Lower leg skin (tissue), 4 donors: Measurements from ENCODE around the gene TNIK. TPM values are rescaled to one million over a fixed set of nuclear protein-coding genes. Genes with fewer than 3 reads are reported as not detected.

Experiments
- DNase-seq, 2 donors: peaks; one replicate each; pipeline ENCODE4 v3.0.0-alpha.2; 2019; ENCODE audit warnings: low spot score in 2 of 2
- H3K4me3 ChIP-seq: fragments of 200-600 bp; sonication (generic); 2 replicates; pipeline ENCODE4 v1.5.1; 2017; ENCODE audit warnings: mild to moderate bottlenecking, low read depth; ENCODE audit not compliant: poor library complexity, severe bottlenecking
- POLR2A ChIP-seq, 2 donors: fragments of 450-650 bp; IDR thresholded peaks; one replicate each; pipeline ENCODE4 v1.6.1; 2016 to 2017; ENCODE audit warnings: antibody characterized with exemption in 2 of 2, mild to moderate bottlenecking in 1 of 2, moderate library complexity in 1 of 2
- WGBS, 2 donors: methylation state at CpG; one replicate each; pipeline ENCODE4 v1.1.5; 2018; 5-methylcytosine and 5-hydroxymethylcytosine counted together
- intact Hi-C: fragments of 100-400 bp; cut with DNase I; formaldehyde crosslinking; loops from one replicate; pipeline ENCODE4 v1.15.0; 2023; ENCODE audit warnings: low total_unique reads
- total RNA-seq, 4 donors: library from RNA; depleted of rRNA; stranded (reverse); fragments of >200 nt; gene quantifications; one replicate each; pipeline ENCODE4 v1.1.0, GENCODE V29; 2016
- TF ChIP-seq, protein P1 (sequence below), 3 donors: fragments of 450-650 bp; IDR thresholded peaks; one replicate each; pipeline ENCODE4 v1.5.1; 2016; ENCODE audit warnings: antibody characterized with exemption in 3 of 3, mild to moderate bottlenecking in 3 of 3, moderate library complexity in 2 of 3

TNIK gene
- total RNA-seq, 4 donors from 2014 or later: 0.72 to 4.7 (median 2.4) TPM

DNA sequence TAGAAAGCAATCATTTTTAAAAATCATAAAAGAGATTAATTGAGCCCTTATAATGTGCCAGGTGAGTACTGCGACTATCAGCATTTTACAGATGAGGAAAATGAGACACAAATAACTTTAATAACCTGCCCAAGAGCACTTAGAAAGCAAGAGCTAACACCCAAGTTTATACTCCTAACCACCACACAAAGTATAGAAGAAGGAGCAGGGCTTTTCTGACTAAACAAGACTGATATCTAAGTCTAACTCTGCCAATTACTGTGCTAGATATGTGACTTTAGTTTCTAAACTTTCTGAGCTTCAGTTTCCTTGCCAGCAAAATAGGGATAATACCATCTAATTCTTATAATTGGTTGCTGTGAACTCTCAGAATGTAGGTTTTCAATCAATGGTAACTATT, 47.7 kb downstream of the TNIK start:
- 53 to 72% methylated on average over 1 of the region's 1 CpG for WGBS, 2 donors

DNA sequence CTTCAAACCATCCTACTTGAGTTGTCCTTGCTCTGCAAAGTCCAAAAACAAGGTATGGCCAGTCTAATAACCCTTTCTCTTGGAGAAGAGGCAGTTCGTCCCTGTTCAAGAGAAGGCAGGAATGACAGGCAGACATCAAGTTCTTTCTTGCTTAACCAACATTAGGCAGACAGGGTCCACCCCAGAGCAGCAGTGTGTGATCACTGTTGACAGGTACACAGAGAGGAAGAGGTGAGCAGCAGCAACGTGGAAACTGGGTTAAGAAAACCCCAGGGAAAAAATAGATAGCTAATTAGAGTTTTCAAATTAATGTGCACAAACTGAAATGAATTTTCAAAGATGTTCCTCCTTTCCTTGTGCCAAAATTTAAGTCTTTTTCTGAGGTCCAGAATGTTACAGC, 48.2 kb downstream of the TNIK start:
- TF ChIP-seq, protein P1, sequence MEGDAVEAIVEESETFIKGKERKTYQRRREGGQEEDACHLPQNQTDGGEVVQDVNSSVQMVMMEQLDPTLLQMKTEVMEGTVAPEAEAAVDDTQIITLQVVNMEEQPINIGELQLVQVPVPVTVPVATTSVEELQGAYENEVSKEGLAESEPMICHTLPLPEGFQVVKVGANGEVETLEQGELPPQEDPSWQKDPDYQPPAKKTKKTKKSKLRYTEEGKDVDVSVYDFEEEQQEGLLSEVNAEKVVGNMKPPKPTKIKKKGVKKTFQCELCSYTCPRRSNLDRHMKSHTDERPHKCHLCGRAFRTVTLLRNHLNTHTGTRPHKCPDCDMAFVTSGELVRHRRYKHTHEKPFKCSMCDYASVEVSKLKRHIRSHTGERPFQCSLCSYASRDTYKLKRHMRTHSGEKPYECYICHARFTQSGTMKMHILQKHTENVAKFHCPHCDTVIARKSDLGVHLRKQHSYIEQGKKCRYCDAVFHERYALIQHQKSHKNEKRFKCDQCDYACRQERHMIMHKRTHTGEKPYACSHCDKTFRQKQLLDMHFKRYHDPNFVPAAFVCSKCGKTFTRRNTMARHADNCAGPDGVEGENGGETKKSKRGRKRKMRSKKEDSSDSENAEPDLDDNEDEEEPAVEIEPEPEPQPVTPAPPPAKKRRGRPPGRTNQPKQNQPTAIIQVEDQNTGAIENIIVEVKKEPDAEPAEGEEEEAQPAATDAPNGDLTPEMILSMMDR (IDR thresholded peaks at IDR 0.05): no peak
- TF ChIP-seq POLR2A (IDR thresholded peaks at IDR 0.05): no peak
- H3K4me3 ChIP-seq: no peak overlapping the region
- DNase-seq: no peak
- intact Hi-C loops: no loop called here
- 41 to 51% methylated on average over 2 of the region's 2 CpGs for WGBS, 2 donors

More for the DNA sequence above, 47.7 kb downstream of the TNIK start:
- no peak for DNase-seq
- no peak for TF ChIP-seq POLR2A (IDR thresholded peaks at IDR 0.05)
- TF ChIP-seq, protein P1 (IDR thresholded peaks at IDR 0.05): no peak
- no peak overlapping the region for H3K4me3 ChIP-seq
- intact Hi-C loops: no loop called here

- 97 to 99% methylated on average over 6 of the region's 6 CpGs for WGBS, 2 donors
- TF ChIP-seq, protein P1 (IDR thresholded peaks at IDR 0.05): no peak
- no peak for TF ChIP-seq POLR2A (IDR thresholded peaks at IDR 0.05)
- DNase-seq: no peak
- no peak overlapping the region for H3K4me3 ChIP-seq
- intact Hi-C loops: no loop called here
Measured at GRCh38 chr3:171410186-171410585, 50.0 kb downstream of the TNIK start.

GRCh38 chr3:171407759-171408158, 52.4 kb downstream of the TNIK start:
- H3K4me3 ChIP-seq: no peak overlapping the region
- WGBS, 2 donors: 75 to 82% methylated on average over 3 of the region's 3 CpGs
- DNase-seq: no peak
- TF ChIP-seq, protein P1 (IDR thresholded peaks at IDR 0.05): no peak
- TF ChIP-seq POLR2A (IDR thresholded peaks at IDR 0.05): no peak
- intact Hi-C loops: no loop called here

DNA sequence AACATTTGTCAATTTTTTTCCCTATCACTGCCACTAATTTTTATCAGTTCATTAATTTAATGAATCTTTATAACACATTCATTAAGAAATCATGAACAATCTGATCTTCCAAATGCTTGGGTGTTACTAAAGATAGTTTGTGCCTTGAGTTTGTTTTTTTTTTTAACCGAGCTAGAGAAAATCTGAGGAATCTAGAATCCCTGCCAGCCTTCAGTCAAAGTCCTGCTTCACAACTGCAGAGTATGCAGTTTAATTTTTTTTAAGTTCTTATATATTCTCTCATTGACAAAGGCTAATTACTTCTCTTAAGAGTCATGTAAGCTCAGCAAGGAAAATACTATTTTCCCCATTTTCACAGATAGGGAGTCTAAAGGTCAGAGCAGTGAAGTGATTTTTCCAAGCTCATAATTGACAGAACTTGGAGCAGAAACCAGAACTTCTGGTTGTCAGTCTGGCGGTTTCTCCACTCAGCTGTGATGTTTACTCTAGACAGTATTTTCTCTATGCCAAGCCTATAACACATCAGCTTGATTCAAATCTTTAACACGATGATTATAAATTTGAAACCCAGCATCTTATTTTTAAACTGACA, 55.7 kb downstream of the TNIK start:
- no peak for DNase-seq
- no peak overlapping the region for H3K4me3 ChIP-seq
- intact Hi-C loops: no loop called here
- no peak for TF ChIP-seq POLR2A (IDR thresholded peaks at IDR 0.05)
- TF ChIP-seq, protein P1 (IDR thresholded peaks at IDR 0.05): no peak
- 32 to 35% methylated on average over 3 of the region's 3 CpGs for WGBS, 2 donors

GRCh38 chr3:171402281-171402680, 57.9 kb downstream of the TNIK start:
- 65 to 86% methylated on average over 3 of the region's 3 CpGs for WGBS, 2 donors
- intact Hi-C loops: no loop called here
- no peak overlapping the region for H3K4me3 ChIP-seq
- no peak for TF ChIP-seq POLR2A (IDR thresholded peaks at IDR 0.05)
- TF ChIP-seq, protein P1 (IDR thresholded peaks at IDR 0.05): no peak
- no peak for DNase-seq
